GM18519 (cell line): Measurements from ENCODE around the gene DNAJB9.

Source experiments
- ATAC-seq: cut with Tn5 transposase; IDR thresholded peaks from one replicate; pipeline ENCODE4 v1.9.1; 2021; ENCODE audit warnings: mild to moderate bottlenecking, moderate library complexity; ENCODE audit not compliant: unreplicated experiment, low FRiP score

Gene DNAJB9

DNA sequence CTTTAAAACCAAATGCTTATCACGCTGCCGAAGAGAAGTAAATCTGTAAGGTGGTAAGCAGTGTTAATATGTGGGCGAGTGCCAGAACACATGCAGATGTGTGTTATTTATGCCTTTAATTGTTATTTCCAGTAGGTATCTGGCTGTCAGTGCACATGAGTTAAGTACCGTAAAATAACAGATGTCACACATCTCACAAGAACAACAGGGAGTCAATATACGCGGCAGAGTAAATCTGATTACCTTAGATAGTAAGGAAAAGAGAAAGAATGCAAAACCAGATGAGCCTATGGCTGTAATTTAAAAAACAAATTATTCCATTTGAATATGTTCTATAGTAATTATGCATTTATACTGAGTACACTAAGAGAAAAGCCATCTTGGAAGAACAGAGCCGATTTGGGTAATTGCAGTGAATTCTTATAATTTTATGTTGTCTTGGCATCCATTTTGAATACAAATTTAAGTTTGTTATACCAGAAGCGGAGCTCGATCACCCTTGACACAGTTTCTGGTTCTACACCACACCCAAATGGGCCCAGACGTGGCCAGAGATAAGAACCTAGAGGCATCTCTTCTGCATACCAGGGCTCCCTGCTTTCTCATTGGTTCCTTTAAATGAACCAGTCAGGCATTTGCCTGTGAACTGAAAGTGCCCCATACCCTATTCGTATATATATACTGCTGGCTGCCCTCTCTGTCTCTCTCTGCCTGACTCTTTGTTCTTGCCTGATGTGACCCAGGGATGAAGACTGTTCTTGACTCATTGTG, 34.8 kb downstream of the DNAJB9 start:
- ATAC-seq = no peak

DNA sequence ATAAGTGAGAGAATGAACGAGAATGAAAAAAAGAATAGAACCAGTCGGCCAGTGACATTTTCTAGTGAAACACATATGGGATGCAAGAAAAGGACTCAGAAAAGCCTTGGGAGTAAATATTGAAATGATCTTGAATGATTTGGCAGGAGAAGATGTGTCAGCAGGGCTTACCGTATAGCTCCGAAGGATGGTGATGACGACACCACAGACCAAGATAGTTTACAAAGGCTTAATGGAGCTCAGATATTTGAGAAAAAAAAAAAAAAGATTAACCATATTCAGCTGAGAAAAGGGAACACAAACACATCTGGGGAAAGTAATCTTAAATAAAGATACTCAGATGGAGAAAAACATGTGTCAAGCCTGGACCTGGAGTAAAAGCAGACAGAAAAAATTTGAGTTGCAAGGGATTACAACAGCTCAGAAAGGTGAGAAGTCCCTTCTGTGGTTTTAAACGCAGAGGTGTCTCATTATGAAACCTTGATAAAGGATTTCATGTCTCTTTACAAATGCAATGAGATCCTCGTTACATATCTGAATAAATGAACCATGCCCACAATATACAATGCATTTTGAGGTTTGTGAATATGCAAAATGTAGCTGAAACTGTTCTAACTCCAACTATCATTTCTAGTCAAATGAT, 36.0 kb downstream of the DNAJB9 start:
- ATAC-seq = peak; percentile 49

DNA sequence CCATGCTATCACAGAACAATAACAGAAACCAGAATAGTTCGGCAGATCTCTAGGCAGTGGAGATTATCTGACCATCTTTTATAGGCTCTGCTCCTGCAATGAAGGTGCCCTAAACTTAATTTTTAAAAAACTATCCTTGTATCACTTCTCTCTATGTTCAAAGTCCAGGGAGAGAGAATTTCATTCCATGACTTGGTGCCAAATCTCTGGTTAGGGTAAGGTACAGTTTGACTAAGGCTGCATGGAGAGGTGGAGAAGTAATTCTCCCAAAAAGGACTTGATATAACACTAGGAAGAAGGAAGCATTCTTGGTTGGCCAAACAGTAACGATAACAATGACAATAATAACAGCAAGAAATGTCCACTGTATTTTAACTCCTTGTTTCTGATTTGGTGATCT, 40.0 kb downstream of the DNAJB9 start:
- ATAC-seq = no peak

DNA sequence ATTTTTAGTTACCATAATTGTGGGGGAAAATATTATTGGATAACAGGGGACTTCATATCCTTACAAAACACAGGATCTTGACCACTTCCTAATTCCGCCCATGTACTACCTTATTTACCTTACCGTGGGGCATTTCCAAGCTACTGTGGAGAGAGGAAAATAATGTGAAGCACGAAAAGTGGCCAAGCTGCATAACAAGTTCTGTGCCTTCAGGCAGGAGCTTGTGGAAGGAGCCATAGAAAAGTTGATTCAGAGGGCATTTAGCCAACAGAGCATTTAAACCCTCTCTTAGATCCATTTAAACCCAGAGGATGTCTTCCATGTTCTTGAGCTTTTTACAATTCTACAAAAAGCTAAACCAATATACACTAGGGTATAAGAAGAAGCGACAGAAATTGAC, 41.6 kb downstream of the DNAJB9 start:
- no peak for ATAC-seq

DNA sequence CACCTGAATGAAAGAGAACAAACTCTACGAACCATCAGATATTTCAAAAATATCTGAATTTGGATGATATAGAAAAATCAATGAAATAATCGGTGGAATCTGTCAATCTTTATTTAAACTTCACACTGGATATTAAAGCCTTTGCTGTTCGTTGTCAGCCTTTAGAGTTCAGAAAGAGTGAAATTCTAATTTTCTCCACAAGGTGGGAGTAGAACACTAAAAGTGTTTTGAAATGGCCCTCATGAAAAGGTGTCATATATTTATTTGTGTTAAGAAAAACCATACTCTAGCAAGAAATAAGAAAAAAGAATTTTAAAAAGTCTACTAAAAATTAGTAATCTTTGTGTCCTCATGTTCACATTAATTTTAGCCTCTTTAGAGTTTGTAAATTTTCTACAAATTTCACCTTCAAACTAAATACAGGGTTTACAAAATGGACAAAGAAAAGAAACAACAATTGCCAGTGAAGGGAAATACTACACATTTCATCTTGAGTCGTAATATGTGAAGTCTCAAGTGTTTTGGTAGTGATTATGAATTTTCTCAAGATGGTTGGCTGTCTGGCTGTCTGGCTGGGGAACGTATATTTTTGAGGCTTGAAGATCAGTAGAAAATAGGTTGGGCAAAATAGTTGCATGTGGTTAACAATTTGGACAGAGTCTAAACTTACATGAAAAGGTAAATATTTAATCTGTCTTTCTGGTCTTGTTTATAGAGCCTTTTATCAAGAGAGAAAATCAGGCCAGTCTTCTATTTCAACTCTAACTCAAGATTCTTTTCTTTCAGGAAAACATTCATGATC, 43.7 kb downstream of the DNAJB9 start:
- ATAC-seq = peak; percentile 68

DNA sequence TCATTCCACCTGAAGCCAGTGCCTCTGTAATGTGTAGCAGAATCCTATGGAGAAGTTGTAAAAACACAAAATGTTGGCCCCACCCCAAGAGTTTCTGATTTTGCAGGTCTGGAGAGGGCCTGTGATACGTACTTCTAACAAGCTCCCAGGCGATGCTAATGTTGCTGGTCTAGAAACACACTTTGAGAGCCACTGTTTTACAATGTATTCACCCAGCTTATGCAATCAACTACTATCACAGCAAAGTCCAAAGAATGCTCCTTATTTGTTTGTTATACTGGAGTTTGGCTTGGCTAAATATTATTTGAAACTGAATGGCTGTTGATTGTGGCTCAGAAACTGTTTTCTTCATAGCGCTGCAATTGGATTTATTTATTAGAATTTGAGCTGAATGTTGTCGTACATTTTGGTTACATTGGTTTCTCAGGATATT, 44.3 kb downstream of the DNAJB9 start:
- no peak for ATAC-seq

DNA sequence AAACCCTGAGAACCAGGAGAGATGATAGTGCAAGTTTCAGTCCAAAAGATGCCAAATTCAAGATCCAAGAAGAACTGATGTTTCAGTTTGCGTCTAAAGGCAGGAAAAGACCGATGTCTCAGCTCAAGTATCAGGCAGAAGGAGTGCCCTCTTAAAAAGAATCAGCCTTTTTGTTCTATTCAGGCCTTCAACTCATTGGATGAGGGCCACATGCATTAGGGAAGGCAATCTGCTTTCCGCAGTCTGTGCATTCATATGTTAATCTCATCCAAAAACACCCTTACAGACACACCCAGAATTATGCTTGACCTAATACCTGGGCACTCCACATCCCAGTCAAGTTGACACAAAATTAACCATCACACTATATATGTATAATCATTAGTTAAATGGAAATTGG, 45.2 kb downstream of the DNAJB9 start:
- ATAC-seq = no peak

DNA sequence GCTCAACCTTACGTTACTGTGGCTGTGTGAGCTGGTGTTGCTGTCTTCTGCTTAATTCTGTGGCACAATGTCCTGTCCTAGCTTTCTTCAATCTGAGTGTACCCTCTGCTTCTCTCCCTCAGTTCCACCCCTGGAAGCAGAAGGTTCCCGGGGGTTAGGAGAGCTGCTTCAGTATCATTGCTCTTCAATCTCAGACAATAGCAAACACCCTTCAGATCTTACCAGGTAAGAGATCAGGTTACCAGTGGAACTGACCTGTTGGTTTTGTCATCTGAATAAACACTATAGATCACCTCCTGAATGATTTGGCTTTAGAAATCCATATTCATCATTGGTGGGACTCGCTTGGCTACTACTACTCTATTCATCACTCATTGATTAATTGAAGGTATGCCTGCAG, 48.4 kb downstream of the DNAJB9 start:
- no peak for ATAC-seq

DNA sequence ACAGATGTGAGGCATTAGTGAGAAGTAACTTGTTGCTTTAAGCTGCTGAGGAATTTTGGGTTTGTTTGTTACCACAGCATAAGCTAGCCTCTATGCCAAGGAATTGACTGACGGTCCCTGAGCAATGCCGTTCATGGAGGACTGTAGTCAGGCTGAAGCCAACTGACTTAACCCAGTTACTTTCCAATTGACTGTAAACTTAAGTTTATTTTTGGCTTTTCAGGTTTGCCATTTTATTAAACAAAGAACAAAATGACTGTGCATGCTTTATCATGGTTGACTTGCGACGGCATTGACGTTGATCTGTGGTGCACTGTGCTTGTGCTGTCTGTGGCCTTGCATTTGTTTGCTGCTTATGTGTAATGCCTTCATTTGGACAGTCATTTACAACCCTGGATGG, 53.5 kb downstream of the DNAJB9 start:
- peak; percentile 92 for ATAC-seq
